Liver (tissue), 9 donors: ENCODE results near the gene TIAM1. TPM values are rescaled to one million over a fixed set of nuclear protein-coding genes. Genes with fewer than 3 reads are reported as not detected.

ENCODE experiments used
- DNase-seq: peaks from one replicate; pipeline ENCODE4 v3.0.0-alpha.2; 2017; ENCODE audit warnings: low spot score
- H3K27ac ChIP-seq, 2 donors: one replicate each; pipeline ENCODE4 v1.7.0; 2013; ENCODE audit warnings: inconsistent platforms in 2 of 2, low read length in 2 of 2, control low read depth in 1 of 2, low read depth in 1 of 2, mild to moderate bottlenecking in 1 of 2
- H3K27me3 ChIP-seq, 4 donors: one replicate each; pipeline versions ENCODE4 v1.6.1 to v1.7.0; 2013; ENCODE audit warnings: low read length in 3 of 4, inconsistent platforms in 1 of 4, mild to moderate bottlenecking in 1 of 4, moderate library complexity in 1 of 4; ENCODE audit not compliant: control insufficient read depth in 4 of 4, insufficient read depth in 4 of 4
- H3K36me3 ChIP-seq, 4 donors: one replicate each; pipeline versions ENCODE4 v1.6.1 to v1.7.0; 2013; ENCODE audit warnings: low read length in 3 of 4, mild to moderate bottlenecking in 3 of 4, low read depth in 1 of 4, moderate library complexity in 1 of 4; ENCODE audit not compliant: control insufficient read depth in 4 of 4, insufficient read depth in 3 of 4
- H3K4me1 ChIP-seq, 4 donors: one replicate each; pipeline versions ENCODE4 v1.6.1 to v1.7.0; 2013; ENCODE audit warnings: low read length in 3 of 4, mild to moderate bottlenecking in 3 of 4, moderate library complexity in 1 of 4; ENCODE audit not compliant: control insufficient read depth in 4 of 4, insufficient read depth in 4 of 4
- H3K4me3 ChIP-seq, 3 donors: one replicate each; pipeline versions ENCODE4 v1.6.1 to v1.7.0; 2013; ENCODE audit warnings: low read length in 3 of 3, control low read depth in 1 of 3, low read depth in 1 of 3, mild to moderate bottlenecking in 1 of 3
- H3K9ac ChIP-seq, 2 donors: one replicate each; pipeline ENCODE4 v1.7.0; 2013; ENCODE audit warnings: low read length in 2 of 2, mild to moderate bottlenecking in 2 of 2, moderate library complexity in 2 of 2, control low read depth in 1 of 2, low read depth in 1 of 2
- H3K9me3 ChIP-seq, 4 donors: one replicate each; pipeline versions ENCODE4 v1.6.1 to v1.7.0; 2013; ENCODE audit warnings: low read length in 3 of 4; ENCODE audit not compliant: control insufficient read depth in 4 of 4
- CTCF ChIP-seq: fragments of 150-350 bp; IDR thresholded peaks from 2 replicates; pipeline ENCODE4 v1.5.1; 2017; ENCODE audit warnings: improper control_type of control experiment, low read depth, low read length; ENCODE audit not compliant: missing input control
- EGR1 ChIP-seq, 2 donors: IDR thresholded peaks; 2 replicates each; pipeline ENCODE4 v1.6.1; 2016 to 2018; ENCODE audit warnings: antibody characterized with exemption in 2 of 2, low read depth in 2 of 2
- FOXA1 ChIP-seq: IDR thresholded peaks from 2 replicates; pipeline ENCODE4 v1.6.1; 2016; ENCODE audit warnings: antibody characterized with exemption
- FOXA2 ChIP-seq: IDR thresholded peaks from 2 replicates; pipeline ENCODE4 v1.6.1; 2016; ENCODE audit warnings: antibody characterized with exemption
- GABPA ChIP-seq, 2 donors: IDR thresholded peaks in 1 of 2; conservative IDR thresholded peaks in 1 of 2; 2 replicates each; pipeline ENCODE4 v1.6.1; 2016; ENCODE audit warnings: antibody characterized with exemption in 2 of 2, mild to moderate bottlenecking in 1 of 2, moderate library complexity in 1 of 2
- HNF4A ChIP-seq, 2 donors: conservative IDR thresholded peaks; 2 replicates each; pipeline ENCODE4 v1.6.1; 2016; ENCODE audit warnings: antibody characterized with exemption in 2 of 2, mild to moderate bottlenecking in 2 of 2
- HNF4G ChIP-seq: IDR thresholded peaks from 2 replicates; pipeline ENCODE4 v1.6.1; 2016; ENCODE audit warnings: antibody characterized with exemption
- JUND ChIP-seq, 2 donors: IDR thresholded peaks; 2 replicates each; pipeline ENCODE4 v1.6.1; 2016; ENCODE audit warnings: antibody characterized with exemption in 2 of 2
- MAX ChIP-seq: IDR thresholded peaks from 2 replicates; pipeline ENCODE4 v1.6.1; 2016; ENCODE audit warnings: antibody characterized with exemption
- NR2F2 ChIP-seq: IDR thresholded peaks from 2 replicates; pipeline ENCODE4 v1.6.1; 2016; ENCODE audit warnings: antibody characterized with exemption
- RAD21 ChIP-seq, 2 donors: IDR thresholded peaks; 2 replicates each; pipeline ENCODE4 v1.6.1; 2016; ENCODE audit warnings: antibody characterized with exemption in 2 of 2, mild to moderate bottlenecking in 2 of 2
- RXRA ChIP-seq, 2 donors: IDR thresholded peaks; 2 replicates each; pipeline ENCODE4 v1.6.1; 2017 to 2018; ENCODE audit warnings: antibody characterized with exemption in 2 of 2, mild to moderate bottlenecking in 1 of 2
- SP1 ChIP-seq: IDR thresholded peaks from 2 replicates; pipeline ENCODE4 v1.6.1; 2018; ENCODE audit warnings: antibody characterized with exemption, mild to moderate bottlenecking
- TAF1 ChIP-seq: conservative IDR thresholded peaks from 2 replicates; pipeline ENCODE4 v1.6.1; 2016; ENCODE audit warnings: antibody characterized with exemption, mild to moderate bottlenecking
- YY1 ChIP-seq: IDR thresholded peaks from 2 replicates; pipeline ENCODE4 v1.6.1; 2016; ENCODE audit warnings: antibody characterized with exemption, mild to moderate bottlenecking
- WGBS: extraction: QIAGEN DNeasy Blood & Tissue Kit; methylation state at CpG from one replicate; pipeline ENCODE4 v1.1.7; 2013; 5-methylcytosine and 5-hydroxymethylcytosine counted together
- polyA plus RNA-seq, 2 donors: library from polyadenylated mRNA; stranded (reverse) in 1 of 2; unstranded in 1 of 2; fragments of 200-250 nt in 1 of 2; fragments of >200 nt in 1 of 2; fragmentation: Nextera tagmentation in 1 of 2; extraction: Ambion mirVana in 1 of 2; gene quantifications; one replicate each; pipeline versions ENCODE4 v1.2.1 to v1.2.3, GENCODE V29; 2013 to 2015
- total RNA-seq, 2 donors: library from RNA; depleted of rRNA; stranded (reverse); fragments of >200 nt; gene quantifications; one replicate each; pipeline ENCODE4 v1.2.3, GENCODE V29; 2014
- TF ChIP-seq, protein P1 (sequence below): IDR thresholded peaks from 2 replicates; pipeline ENCODE4 v1.6.1; 2016; ENCODE audit warnings: antibody characterized with exemption
- TF ChIP-seq, protein P2 (sequence below): IDR thresholded peaks from 2 replicates; pipeline ENCODE4 v1.6.1; 2016; ENCODE audit warnings: antibody characterized with exemption
- TF ChIP-seq, protein P3 (sequence below): IDR thresholded peaks from 2 replicates; pipeline ENCODE4 v1.6.1; 2016; ENCODE audit warnings: antibody characterized with exemption, mild to moderate bottlenecking
- donor health status: healthy.
- donor health status: healthy.
- donor health status: healthy.
- donor health status: healthy.
- donor health status: healthy.

TIAM1 gene
- total and polyA plus RNA-seq, 4 donors: 3.0 to 7.4 (median 4.8) TPM

DNA sequence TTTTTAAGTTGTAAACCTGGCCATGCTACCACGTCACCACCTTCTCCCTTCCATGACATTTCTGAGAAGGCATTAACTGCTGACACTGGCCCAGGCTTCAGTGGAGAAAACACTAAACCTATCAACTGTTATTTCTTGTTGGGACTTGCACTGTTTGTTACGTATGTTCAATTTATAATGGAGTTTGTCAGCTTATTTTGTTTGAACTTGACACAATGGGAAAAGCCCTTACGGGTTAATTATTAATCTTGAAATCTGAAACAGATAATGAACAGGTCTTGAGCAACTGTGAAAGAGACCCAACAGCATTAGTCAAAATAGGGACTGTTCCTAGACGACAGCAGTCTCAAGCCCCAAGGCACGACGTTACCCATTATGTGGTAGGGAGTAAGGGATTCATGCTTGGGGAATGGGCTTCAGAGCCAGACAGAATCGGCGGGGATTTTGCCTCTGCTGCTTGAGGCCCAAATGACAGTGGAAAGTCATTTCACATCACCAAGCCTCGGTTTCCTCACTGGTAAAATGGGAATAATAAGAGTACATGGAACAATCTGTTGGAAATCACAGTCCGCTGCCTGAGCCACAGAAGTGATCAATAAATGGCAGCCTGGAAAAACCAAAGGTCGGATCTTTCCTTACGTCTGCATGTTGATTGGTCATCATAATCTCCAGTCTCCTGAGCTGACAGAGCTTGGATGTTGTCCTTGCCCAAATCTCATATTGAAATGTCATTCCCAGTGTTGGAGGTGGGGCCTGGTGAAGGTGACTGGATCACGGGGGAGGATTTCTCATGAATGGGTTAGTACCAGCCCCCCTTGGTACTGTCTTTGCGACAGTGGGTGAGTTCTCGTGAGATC, 44.5 kb downstream of the TIAM1 start:
- no peak for DNase-seq
- Histone ChIP-seq H3K36me3 (no peaks in the 10 kb centered on the region), H3K27ac (no peak overlapping the region), H3K4me3 (no peak overlapping the region), H3K27me3 (no peaks in the 10 kb centered on the region), H3K9ac (no peak overlapping the region), H3K9me3 (no peaks in the 10 kb centered on the region), H3K4me1 (peaks cover 0 to 11% (median 5%) of the 10 kb centered on the region in 4 donors)
- 52% methylated on average over 15 of the region's 15 CpGs for WGBS
- no peak for TF ChIP-seq MAX
- no peak for TF ChIP-seq HNF4G
- TF ChIP-seq NR2F2: no peak
- TF ChIP-seq GABPA (IDR thresholded peaks at IDR 0.05 in 1 of 2, conservative IDR thresholded peaks at IDR 0.05 in 1 of 2): no peak
- TF ChIP-seq, protein P1, sequence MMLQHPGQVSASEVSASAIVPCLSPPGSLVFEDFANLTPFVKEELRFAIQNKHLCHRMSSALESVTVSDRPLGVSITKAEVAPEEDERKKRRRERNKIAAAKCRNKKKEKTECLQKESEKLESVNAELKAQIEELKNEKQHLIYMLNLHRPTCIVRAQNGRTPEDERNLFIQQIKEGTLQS: no peak
- TF ChIP-seq HNF4A (conservative IDR thresholded peaks at IDR 0.05): peak in 1 of 2 donors; percentile 40
- no peak for TF ChIP-seq YY1
- peak; percentile 42 for TF ChIP-seq SP1
- TF ChIP-seq FOXA2: no peak

- H3K27me3 ChIP-seq: no peaks in the 10 kb centered on the region
- DNase-seq: no peak
- WGBS: 93% methylated on average over 6 of the region's 6 CpGs
- no peaks in the 10 kb centered on the region for H3K9me3 ChIP-seq
- H3K27ac ChIP-seq: no peak overlapping the region
- no peak overlapping the region for H3K4me3 ChIP-seq
- no peak overlapping the region for H3K9ac ChIP-seq
- TF ChIP-seq, protein P1: no peak
- no peak for TF ChIP-seq HNF4G
- TF ChIP-seq FOXA2: no peak
- TF ChIP-seq, protein P2, sequence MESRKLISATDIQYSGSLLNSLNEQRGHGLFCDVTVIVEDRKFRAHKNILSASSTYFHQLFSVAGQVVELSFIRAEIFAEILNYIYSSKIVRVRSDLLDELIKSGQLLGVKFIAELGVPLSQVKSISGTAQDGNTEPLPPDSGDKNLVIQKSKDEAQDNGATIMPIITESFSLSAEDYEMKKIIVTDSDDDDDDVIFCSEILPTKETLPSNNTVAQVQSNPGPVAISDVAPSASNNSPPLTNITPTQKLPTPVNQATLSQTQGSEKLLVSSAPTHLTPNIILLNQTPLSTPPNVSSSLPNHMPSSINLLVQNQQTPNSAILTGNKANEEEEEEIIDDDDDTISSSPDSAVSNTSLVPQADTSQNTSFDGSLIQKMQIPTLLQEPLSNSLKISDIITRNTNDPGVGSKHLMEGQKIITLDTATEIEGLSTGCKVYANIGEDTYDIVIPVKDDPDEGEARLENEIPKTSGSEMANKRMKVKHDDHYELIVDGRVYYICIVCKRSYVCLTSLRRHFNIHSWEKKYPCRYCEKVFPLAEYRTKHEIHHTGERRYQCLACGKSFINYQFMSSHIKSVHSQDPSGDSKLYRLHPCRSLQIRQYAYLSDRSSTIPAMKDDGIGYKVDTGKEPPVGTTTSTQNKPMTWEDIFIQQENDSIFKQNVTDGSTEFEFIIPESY: no peak
- no peak for TF ChIP-seq RAD21 (IDR thresholded peaks at IDR 0.05)
- no peak for TF ChIP-seq MAX
- no peak for TF ChIP-seq GABPA (IDR thresholded peaks at IDR 0.05 in 1 of 2, conservative IDR thresholded peaks at IDR 0.05 in 1 of 2)
- no peak for TF ChIP-seq YY1
- TF ChIP-seq RXRA (IDR thresholded peaks at IDR 0.05): no peak
- TF ChIP-seq EGR1 (IDR thresholded peaks at IDR 0.05; ENCODE audit: low read depth in 2 of 2): no peak
- TF ChIP-seq, protein P3, sequence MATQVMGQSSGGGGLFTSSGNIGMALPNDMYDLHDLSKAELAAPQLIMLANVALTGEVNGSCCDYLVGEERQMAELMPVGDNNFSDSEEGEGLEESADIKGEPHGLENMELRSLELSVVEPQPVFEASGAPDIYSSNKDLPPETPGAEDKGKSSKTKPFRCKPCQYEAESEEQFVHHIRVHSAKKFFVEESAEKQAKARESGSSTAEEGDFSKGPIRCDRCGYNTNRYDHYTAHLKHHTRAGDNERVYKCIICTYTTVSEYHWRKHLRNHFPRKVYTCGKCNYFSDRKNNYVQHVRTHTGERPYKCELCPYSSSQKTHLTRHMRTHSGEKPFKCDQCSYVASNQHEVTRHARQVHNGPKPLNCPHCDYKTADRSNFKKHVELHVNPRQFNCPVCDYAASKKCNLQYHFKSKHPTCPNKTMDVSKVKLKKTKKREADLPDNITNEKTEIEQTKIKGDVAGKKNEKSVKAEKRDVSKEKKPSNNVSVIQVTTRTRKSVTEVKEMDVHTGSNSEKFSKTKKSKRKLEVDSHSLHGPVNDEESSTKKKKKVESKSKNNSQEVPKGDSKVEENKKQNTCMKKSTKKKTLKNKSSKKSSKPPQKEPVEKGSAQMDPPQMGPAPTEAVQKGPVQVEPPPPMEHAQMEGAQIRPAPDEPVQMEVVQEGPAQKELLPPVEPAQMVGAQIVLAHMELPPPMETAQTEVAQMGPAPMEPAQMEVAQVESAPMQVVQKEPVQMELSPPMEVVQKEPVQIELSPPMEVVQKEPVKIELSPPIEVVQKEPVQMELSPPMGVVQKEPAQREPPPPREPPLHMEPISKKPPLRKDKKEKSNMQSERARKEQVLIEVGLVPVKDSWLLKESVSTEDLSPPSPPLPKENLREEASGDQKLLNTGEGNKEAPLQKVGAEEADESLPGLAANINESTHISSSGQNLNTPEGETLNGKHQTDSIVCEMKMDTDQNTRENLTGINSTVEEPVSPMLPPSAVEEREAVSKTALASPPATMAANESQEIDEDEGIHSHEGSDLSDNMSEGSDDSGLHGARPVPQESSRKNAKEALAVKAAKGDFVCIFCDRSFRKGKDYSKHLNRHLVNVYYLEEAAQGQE: no peak
- no peak for TF ChIP-seq NR2F2
- no peak for TF ChIP-seq SP1
- no peak for TF ChIP-seq FOXA1
- no peak for TF ChIP-seq TAF1
- no peak for TF ChIP-seq CTCF
- no peak for TF ChIP-seq HNF4A (conservative IDR thresholded peaks at IDR 0.05)
- no peak for TF ChIP-seq JUND (IDR thresholded peaks at IDR 0.05)
- peaks cover 0 to 11% (median 5%) of the 10 kb centered on the region in 4 donors for H3K4me1 ChIP-seq
- no peaks in the 10 kb centered on the region for H3K36me3 ChIP-seq
These were observed 45.3 kb downstream of the TIAM1 start for GRCh38 chr21:31298618-31299269.
